HUES6 (cell line): ENCODE data around the gene DNAJB4.

Experiments used
- H3K27ac ChIP-seq: 2 replicates; pipeline ENCODE4 v1.7.0; 2013; ENCODE audit warnings: low read depth, mild to moderate bottlenecking, low read length, inconsistent platforms
- H3K27me3 ChIP-seq: 2 replicates; pipeline ENCODE4 v1.6.1; 2013; ENCODE audit warnings: low read length; ENCODE audit not compliant: control insufficient read depth, insufficient read depth
- H3K36me3 ChIP-seq: 2 replicates; pipeline ENCODE4 v1.6.1; 2013; ENCODE audit warnings: low read length; ENCODE audit not compliant: control insufficient read depth, insufficient read depth
- H3K4me1 ChIP-seq: 2 replicates; pipeline ENCODE4 v1.6.1; 2013; ENCODE audit warnings: low read length; ENCODE audit not compliant: control insufficient read depth, insufficient read depth
- H3K4me3 ChIP-seq: 2 replicates; pipeline ENCODE4 v1.5.1; 2013; ENCODE audit warnings: low read depth, low read length
- H3K9ac ChIP-seq: one replicate; pipeline ENCODE4 v1.6.1; 2013; ENCODE audit warnings: mild to moderate bottlenecking, low read length
- H3K9me3 ChIP-seq: 2 replicates; pipeline ENCODE4 v1.6.1; 2013; ENCODE audit warnings: low read depth, low read length; ENCODE audit not compliant: control insufficient read depth, insufficient read depth

The DNAJB4 gene

DNA sequence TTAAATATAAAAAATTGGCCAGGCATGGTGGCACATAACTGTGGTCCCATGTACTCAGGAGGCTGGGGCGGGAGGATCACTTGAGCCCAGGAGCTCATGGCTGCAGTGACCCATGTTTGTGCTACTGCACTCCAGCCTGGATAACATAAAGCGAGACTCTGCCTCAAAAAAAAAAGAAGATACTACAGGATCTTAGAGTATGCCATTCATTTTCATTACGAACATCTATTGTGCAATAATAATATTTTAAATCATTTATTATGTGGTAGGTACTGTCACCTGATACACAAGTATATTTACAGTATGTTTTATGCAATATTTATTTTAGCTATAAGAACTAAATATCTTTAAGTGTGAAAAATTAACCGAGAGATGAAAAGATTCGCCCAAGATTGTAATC is 31.7 kb downstream of the DNAJB4 start:
- no peaks in the 10 kb centered on the region for H3K9me3 ChIP-seq
- H3K36me3 ChIP-seq = no peaks in the 10 kb centered on the region
- H3K27me3 ChIP-seq = no peaks in the 10 kb centered on the region; the same call in 1 of the 2 replicates
- H3K9ac ChIP-seq = no peak overlapping the region
- no peak overlapping the region for H3K27ac ChIP-seq
- no peaks in the 10 kb centered on the region for H3K4me1 ChIP-seq
- H3K4me3 ChIP-seq = no peak overlapping the region

DNA sequence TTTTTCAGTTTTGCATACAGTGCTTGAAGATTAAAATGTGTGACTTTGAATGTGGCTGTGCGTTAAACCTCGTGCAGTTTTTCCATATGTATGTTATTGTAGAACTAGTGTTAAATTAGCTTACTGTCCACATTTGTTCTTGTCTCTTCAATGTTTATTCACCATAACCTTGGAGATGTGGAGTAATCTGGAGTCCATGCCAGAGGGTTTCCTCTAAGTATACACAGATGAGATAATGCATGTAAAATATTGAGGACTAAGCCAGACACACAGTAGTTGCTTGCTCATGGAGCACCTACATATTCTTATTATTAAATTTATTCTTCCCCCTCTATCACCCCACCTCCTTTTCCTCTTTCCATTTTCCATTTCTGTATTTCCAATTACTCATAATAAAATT is 33.3 kb downstream of the DNAJB4 start:
- H3K4me3 ChIP-seq = no peak overlapping the region
- no peaks in the 10 kb centered on the region for H3K4me1 ChIP-seq
- no peaks in the 10 kb centered on the region for H3K9me3 ChIP-seq
- no peak overlapping the region for H3K9ac ChIP-seq
- H3K36me3 ChIP-seq = no peaks in the 10 kb centered on the region
- H3K27me3 ChIP-seq = peaks cover 4% of the 10 kb centered on the region; the same call in 1 of the 2 replicates
- no peak overlapping the region for H3K27ac ChIP-seq

DNA sequence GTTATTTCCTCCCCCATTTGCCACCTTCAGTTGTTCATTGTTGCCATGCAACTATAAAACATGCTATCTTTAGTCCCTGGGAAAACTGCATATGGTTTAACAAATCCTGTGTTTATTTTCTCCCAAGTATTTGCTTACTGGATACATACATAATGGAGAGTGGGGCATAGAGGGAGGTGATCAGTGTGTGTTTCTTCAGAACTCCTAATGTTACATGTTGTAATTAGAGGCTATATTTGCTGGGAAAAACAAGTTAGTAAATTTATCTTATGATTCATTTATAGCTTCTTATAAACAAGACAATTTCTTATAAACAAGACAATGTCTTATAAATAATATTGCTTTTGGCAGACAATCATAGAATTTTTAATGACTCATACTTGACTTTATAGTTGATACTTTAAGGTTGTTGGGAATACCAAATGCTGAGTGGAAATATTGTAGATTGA is 33.8 kb downstream of the DNAJB4 start:
- H3K36me3 ChIP-seq = no peaks in the 10 kb centered on the region
- H3K9ac ChIP-seq = no peak overlapping the region
- no peak overlapping the region for H3K4me3 ChIP-seq
- H3K27ac ChIP-seq = no peak overlapping the region
- H3K4me1 ChIP-seq = no peaks in the 10 kb centered on the region
- H3K9me3 ChIP-seq = no peaks in the 10 kb centered on the region
- H3K27me3 ChIP-seq = peaks cover 9% of the 10 kb centered on the region; the same call in 1 of the 2 replicates

DNA sequence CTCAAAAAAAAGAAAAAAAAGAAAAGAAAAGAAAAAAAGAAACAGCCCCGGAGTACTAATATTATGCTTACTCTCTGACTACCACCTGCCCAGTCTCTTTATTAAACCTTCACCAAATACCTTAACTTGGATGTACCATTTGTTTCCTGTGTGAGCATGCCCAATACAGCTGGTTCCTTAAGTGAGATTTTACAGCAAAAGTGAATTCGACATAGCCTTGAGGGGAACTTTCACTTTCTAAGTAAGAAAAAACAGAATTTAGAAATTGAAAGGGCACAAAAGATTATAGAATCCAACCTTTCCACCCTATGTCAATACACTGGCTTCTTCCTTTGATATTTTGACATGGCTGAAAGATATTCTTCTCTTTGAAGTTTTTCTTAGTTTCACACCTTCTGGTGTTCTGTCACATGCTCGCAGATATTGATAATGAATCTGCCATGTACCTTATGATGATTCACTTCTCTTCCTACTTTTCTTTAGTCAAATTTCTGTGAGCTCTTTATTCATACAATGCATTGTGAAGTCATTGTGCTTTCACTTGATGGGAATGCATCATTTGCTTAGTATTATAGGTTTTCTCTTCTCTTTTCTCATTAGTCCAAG is 35.8 kb downstream of the DNAJB4 start:
- H3K9ac ChIP-seq = no peak overlapping the region
- no peak overlapping the region for H3K27ac ChIP-seq

DNA sequence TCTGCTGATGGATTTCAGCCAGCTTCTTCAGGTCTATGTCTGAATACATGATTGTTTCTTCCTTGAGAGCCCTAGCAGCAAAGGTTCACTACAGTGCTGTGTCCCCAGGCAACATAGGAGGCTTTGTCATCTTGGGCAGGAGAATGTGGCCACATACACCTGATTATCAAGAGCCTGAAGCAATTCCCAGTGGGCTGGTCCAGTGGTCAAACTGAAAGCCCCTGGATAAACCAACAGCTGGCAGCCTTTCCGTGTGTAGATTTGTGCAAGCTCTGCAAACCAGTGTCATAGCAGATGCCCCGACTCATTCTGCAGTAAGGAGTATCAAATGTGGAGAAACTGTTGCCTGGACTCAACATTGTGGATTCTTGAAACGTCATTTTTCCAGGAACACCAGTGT is 38.7 kb downstream of the DNAJB4 start:
- peaks cover 17% of the 10 kb centered on the region for H3K4me1 ChIP-seq
- H3K9me3 ChIP-seq = no peaks in the 10 kb centered on the region
- no peaks in the 10 kb centered on the region for H3K36me3 ChIP-seq
- no peak overlapping the region for H3K27ac ChIP-seq
- H3K27me3 ChIP-seq = peaks cover 52% of the 10 kb centered on the region
- no peak overlapping the region for H3K9ac ChIP-seq
- no peak overlapping the region for H3K4me3 ChIP-seq

More for the DNA sequence above, 35.8 kb downstream of the DNAJB4 start:
- no peaks in the 10 kb centered on the region for H3K9me3 ChIP-seq
- H3K4me3 ChIP-seq = no peak overlapping the region
- H3K4me1 ChIP-seq = peaks cover 8% of the 10 kb centered on the region
- no peaks in the 10 kb centered on the region for H3K36me3 ChIP-seq
- H3K27me3 ChIP-seq = peaks cover 28% of the 10 kb centered on the region

DNA sequence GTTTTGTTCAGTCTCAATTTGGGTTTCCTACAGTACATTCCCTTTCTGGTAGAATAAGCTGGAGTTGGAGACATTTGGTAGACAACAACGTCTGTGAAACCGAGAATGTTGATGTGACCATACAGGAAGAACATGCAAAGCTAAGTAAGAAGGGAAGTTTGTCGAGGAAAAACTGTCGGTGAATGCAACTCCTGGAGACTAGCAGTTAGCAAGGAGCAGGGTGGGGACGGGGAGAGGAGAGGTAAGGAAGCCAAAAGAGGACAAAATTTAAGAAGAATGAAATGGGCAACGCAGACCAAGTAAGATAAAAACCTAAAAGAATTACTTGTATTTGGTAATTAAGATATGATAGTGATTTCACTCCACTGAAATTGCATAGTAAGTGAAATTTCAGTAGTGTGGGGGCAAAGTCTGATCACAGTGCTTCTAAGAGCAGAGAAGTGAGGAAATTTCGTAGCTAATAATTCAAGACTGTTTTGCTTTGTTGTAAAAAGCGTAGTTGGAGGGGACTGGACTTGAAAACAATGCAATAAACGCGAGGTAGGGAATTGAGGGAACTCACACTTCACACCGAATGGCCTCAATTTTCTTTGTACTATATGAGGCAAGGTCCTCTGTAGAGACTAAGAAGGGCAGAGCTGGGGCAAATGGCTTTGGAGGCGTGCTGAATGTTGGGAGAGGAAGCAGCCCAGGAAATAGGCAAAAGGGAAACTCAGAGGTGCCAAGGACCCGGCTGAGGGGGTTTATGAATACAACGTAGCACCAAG is 40.2 kb downstream of the DNAJB4 start:
- Histone ChIP-seq H3K4me1 (peaks cover 21% of the 10 kb centered on the region), H3K9ac (peak overlapping the region; percentile 75)

DNA sequence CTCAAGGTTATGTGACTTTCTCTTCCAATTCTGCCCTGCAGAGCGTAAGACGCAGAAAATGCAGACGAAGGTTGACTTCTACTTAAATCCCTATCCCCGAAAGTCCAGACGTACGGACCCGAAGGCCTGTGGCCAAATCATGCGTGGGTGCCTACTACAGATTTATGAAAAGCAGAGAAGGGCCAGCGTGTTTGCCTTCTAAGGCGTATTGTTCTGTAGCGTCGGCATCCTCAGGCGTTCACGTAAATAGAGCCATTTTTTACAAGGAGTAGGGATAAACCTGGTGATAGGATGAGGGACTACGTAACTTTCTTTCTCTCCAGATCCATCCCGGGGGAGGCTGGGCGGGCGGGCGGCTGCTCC is 40.8 kb downstream of the DNAJB4 start:
- Histone ChIP-seq H3K27me3 (peaks cover 52% of the 10 kb centered on the region), H3K4me3 (peak overlapping the region; percentile 81), H3K9ac (peak overlapping the region; percentile 75), H3K4me1 (peaks cover 21% of the 10 kb centered on the region), H3K27ac (no peak overlapping the region), H3K36me3 (no peaks in the 10 kb centered on the region), H3K9me3 (no peaks in the 10 kb centered on the region)

More for the DNA sequence above, 40.2 kb downstream of the DNAJB4 start:
- no peaks in the 10 kb centered on the region for H3K9me3 ChIP-seq
- peak overlapping the region; percentile 81 for H3K4me3 ChIP-seq
- peaks cover 52% of the 10 kb centered on the region for H3K27me3 ChIP-seq
- H3K27ac ChIP-seq = no peak overlapping the region
- H3K36me3 ChIP-seq = no peaks in the 10 kb centered on the region

DNA sequence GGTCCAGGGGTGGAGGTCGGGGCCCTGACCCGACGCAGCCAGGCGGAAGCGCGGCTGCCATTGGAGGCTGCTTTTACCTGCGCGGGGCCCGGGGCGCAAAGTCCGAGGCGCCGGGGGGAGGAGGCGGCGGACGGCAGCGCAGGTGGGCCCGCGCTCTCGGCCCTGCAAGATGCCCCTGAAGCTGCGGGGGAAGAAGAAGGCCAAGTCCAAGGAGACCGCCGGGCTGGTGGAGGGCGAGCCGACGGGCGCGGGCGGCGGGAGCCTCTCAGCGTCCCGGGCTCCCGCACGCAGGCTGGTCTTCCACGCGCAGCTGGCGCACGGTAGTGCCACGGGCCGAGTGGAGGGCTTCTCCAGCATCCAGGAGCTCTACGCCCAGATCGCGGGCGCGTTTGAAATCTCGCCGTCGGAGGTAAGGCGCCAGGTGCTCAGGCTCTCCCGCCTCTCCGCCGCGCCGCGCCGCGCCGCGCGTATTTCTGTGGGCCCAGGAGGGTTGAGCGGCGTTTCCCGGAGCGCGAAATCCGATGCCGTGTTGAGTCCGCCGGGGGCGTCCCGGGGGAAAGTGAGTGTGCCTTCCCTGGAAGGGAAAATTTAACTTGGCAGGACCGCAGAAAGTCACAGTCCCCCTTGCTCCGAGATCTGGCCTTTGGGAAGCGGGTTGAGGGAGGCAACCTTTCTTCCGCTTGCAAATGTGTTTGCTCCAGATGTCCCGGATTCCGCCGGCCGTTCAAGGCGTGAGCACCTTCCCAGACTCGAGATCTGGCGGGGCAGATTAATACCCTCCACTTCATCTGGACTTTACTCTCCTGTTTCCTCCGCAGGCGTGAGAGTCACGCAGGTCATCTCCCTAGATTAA is 41.4 kb downstream of the DNAJB4 start, which contains the start of gene GIPC2:
Gene GIPC2, plus strand, starts transcription at position 41 of the 853 bp plus-strand sequence. Its CDS starts 129 bp downstream, at position 170.
- Histone ChIP-seq H3K4me3 (peak within 1 kb of the TSS; percentile 81), H3K4me1 (peaks cover 21% of the 10 kb centered on the region), H3K9ac (peak within 1 kb of the TSS; percentile 75), H3K27ac (no peak within 1 kb of the TSS), H3K36me3 (no peaks in the 10 kb centered on the region), H3K9me3 (no peaks in the 10 kb centered on the region), H3K27me3 (peaks cover 52% of the 10 kb centered on the region)

DNA sequence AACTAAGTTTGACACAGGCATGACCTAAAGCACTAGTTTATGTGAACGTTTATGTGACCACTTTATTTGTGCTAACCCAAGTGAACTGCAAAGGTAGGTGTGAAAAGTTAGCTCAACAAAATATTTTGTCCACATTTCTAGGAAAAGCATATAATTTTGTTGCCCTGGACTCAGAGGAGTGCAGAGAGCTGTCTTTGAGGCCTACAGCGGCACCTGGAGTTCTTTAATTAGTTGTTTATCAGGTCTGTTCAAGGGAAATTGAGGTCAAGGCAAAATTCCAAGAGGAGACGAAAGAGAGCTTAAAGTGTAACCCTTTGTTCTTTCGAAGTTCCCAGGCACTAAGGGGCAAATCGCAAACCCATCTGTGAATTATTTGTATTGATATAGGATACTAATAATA is 42.4 kb downstream of the DNAJB4 start:
- H3K36me3 ChIP-seq = no peaks in the 10 kb centered on the region
- H3K9me3 ChIP-seq = no peaks in the 10 kb centered on the region
- peak overlapping the region; percentile 25 for H3K9ac ChIP-seq
- peaks cover 21% of the 10 kb centered on the region for H3K4me1 ChIP-seq
- peak overlapping the region; percentile 81 for H3K4me3 ChIP-seq
- no peak overlapping the region for H3K27ac ChIP-seq
- peaks cover 52% of the 10 kb centered on the region for H3K27me3 ChIP-seq

DNA sequence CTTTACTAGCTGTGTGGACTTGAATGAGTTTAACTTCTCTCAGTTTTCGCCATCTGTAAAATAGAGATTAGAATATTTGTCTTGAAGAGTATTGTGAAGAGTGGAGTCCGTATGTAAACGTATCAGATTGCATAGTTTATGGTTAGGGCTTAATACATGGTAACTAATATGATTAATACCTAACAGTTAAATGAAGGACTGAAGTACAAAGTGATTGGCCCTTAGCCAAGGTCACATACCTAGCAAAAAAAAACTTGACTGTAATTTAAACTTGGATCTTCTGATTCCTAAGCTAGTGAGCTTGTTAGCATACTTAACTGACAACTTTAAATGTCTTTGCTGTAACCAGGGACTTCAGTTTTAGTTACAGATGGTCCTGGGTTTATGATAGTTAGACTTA is 42.9 kb downstream of the DNAJB4 start:
- Histone ChIP-seq H3K4me3 (no peak overlapping the region), H3K36me3 (no peaks in the 10 kb centered on the region), H3K9me3 (no peaks in the 10 kb centered on the region), H3K4me1 (peaks cover 21% of the 10 kb centered on the region), H3K9ac (no peak overlapping the region), H3K27me3 (peaks cover 52% of the 10 kb centered on the region), H3K27ac (no peak overlapping the region)
